GM12874 (cell line): Measurements from ENCODE around the gene PSMD3.

Source experiments
- TF ChIP-seq, protein P1 (sequence below): IDR thresholded peaks from 2 replicates; pipeline ENCODE4 v1.5.1; 2011; ENCODE audit warnings: low read depth, mild to moderate bottlenecking, control low read depth, low read length, moderate library complexity; ENCODE audit not compliant: insufficient read depth

The PSMD3 gene

GRCh38 chr17:40026816-40027613, 46.4 kb downstream of the PSMD3 start:
- TF ChIP-seq, protein P1, sequence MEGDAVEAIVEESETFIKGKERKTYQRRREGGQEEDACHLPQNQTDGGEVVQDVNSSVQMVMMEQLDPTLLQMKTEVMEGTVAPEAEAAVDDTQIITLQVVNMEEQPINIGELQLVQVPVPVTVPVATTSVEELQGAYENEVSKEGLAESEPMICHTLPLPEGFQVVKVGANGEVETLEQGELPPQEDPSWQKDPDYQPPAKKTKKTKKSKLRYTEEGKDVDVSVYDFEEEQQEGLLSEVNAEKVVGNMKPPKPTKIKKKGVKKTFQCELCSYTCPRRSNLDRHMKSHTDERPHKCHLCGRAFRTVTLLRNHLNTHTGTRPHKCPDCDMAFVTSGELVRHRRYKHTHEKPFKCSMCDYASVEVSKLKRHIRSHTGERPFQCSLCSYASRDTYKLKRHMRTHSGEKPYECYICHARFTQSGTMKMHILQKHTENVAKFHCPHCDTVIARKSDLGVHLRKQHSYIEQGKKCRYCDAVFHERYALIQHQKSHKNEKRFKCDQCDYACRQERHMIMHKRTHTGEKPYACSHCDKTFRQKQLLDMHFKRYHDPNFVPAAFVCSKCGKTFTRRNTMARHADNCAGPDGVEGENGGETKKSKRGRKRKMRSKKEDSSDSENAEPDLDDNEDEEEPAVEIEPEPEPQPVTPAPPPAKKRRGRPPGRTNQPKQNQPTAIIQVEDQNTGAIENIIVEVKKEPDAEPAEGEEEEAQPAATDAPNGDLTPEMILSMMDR: peak; percentile 93

- TF ChIP-seq, protein P1: no peak
Measured at GRCh38 chr17:40027614-40028012, 47.0 kb downstream of the PSMD3 start.

DNA sequence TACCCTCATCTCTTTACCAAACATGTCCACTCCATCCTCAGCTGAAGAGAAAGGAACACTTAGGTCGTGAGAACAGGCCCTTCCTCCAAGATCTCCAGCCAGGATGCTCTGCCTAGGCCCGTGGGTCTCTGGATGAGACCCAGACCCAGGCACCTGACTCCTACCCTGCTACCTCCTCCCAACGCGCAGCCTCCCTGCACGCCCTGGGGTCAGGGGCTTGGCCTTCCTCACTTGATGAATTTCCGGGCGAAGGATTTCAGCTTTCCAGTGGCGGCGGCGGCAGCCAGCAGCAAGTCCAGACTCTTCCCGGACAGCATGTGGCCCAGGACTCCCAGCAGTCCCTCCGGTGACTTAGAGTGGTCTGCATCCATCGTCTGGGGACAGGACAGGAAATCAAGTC, 48.0 kb downstream of the PSMD3 start:
- TF ChIP-seq, protein P1: no peak

DNA sequence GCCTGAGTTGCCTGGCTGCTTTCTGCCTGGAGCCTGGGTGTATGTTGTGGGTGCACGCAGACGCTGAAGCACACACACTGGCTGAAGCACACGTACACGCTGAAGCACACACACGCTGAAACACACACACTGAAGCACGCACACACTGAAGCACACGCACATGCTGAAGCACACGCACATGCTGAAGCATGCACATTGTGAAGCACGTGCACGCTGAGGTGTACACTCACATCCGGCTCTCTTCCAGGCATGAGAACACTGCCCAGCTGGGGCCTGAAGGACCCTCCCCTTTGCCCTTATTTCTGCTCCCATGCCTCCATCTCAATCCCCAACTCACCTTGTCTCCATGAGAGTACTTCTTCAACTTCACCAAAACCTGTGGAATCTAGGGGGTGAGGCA, 51.1 kb downstream of the PSMD3 start:
- TF ChIP-seq, protein P1: no peak

GRCh38 chr17:40032322-40033320, 52.0 kb downstream of the PSMD3 start:
- TF ChIP-seq, protein P1: no peak

DNA sequence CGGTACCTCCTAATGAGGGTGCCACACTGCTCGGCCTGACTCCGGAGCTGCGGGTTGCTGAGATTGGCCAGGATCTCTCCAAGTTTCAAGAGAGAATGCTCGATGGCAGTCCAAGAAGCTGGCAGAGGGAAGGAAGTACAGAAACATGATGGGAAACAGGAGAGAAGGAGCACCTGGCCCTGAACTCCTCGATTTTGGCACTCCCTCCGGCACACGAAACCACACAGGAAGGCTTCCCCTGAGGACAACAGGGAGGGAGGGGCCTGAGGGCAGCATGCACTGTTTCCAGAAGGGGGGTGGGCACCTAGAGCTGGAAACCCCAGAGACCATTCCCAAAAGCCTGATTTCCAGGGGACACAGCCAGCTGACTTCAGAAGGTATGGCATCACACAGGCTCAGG, 52.7 kb downstream of the PSMD3 start:
- TF ChIP-seq, protein P1: no peak
